A549 (cell line): ENCODE data around the gene SCYL1. TPM values are rescaled to one million over a fixed set of nuclear protein-coding genes. Genes with fewer than 3 reads are reported as not detected.

Experiments used
- ATAC-seq, 2 experiments: fragments of 200-7000 bp in 1 of 2; fragments of >200 bp in 1 of 2; cut with Nextera tagmentation in 1 of 2; cut with Tn5 transposase in 1 of 2; 3 replicates each; pipeline versions ENCODE4 v1.8.0 to v1.9.1; 2018 to 2020; ENCODE audit warnings: mild to moderate bottlenecking in 1 of 2, moderate library complexity in 1 of 2
- CTCF ChIA-PET: fragments of 300-600 bp; sonication (Branson Sonifier 250); formaldehyde crosslinking; extraction: SDS; loops from one replicate; lab custom pipeline; 2021; ENCODE audit warnings: antibody characterized with exemption, inconsistent platforms; lab: Yijun Ruan, JAX
- POLR2A ChIA-PET: fragments of 350-600 bp; formaldehyde crosslinking; extraction: SDS; loops from one replicate; lab custom pipeline; 2021; ENCODE audit warnings: antibody characterized with exemption, inconsistent platforms; lab: Yijun Ruan, JAX
- DNase-seq, 2 experiments: peaks; one replicate each; pipeline versions ENCODE4 v3.0.0 to v3.0.0-alpha.2; 2011 to 2016; ENCODE audit warnings: low read depth in 1 of 2, low spot score in 1 of 2
- FAIRE-seq: peaks from 2 replicates; lab custom pipeline; 2011; peaks lifted over from hg19 to GRCh38; lab: Jason Lieb, UNC
- H3K27ac ChIP-seq, 2 experiments: fragments of >200 bp; sonication (Bioruptor Twin); formaldehyde crosslinking; 3 replicates each; pipeline ENCODE4 v1.5.1; 2016 to 2017
- H3K4me1 ChIP-seq: fragments of >200 bp; sonication (Bioruptor Twin); formaldehyde crosslinking; 3 replicates; pipeline ENCODE4 v1.6.1; 2016
- H3K4me2 ChIP-seq: fragments of >200 bp; sonication (Bioruptor Twin); formaldehyde crosslinking; 3 replicates; pipeline ENCODE4 v1.6.1; 2016
- H3K4me3 ChIP-seq: fragments of >200 bp; sonication (Bioruptor Twin); formaldehyde crosslinking; 3 replicates; pipeline ENCODE4 v1.5.1; 2016
- H3K9me3 ChIP-seq: fragments of >200 bp; sonication (Bioruptor Twin); formaldehyde crosslinking; 3 replicates; pipeline ENCODE4 v1.6.1; 2016
- BHLHE40 ChIP-seq: IDR thresholded peaks from 2 replicates; pipeline ENCODE4 v1.6.1; 2012; ENCODE audit warnings: low read depth, low read length, inconsistent platforms
- CEBPB ChIP-seq, 2 experiments: fragments of >200 bp in 1 of 2; sonication (Bioruptor Twin) in 1 of 2; formaldehyde crosslinking in 1 of 2; IDR thresholded peaks; 2 replicates each; pipeline ENCODE4 v1.6.1; 2012 to 2016
- CHD2 ChIP-seq: fragments of 150-350 bp; IDR thresholded peaks from 2 replicates; pipeline ENCODE4 v1.6.1; 2014; ENCODE audit warnings: low read length; ENCODE audit not compliant: partially characterized antibody
- CHD4 ChIP-seq: fragments of 200-600 bp; sonication (generic); IDR thresholded peaks from 2 replicates; pipeline ENCODE4 v1.6.1; 2016; ENCODE audit warnings: antibody characterized with exemption, mild to moderate bottlenecking, borderline replicate concordance
- FOSB ChIP-seq: fragments of 250-450 bp; sonication (Bioruptor Pico); IDR thresholded peaks from 2 replicates; pipeline ENCODE4 v1.5.0; 2020; ENCODE audit warnings: mild to moderate bottlenecking, moderate library complexity
- HEYL ChIP-seq: fragments of 250-450 bp; sonication (Bioruptor Pico); IDR thresholded peaks from 2 replicates; pipeline ENCODE4 v1.8.0; 2021; ENCODE audit warnings: mild to moderate bottlenecking, moderate library complexity
- HOXB13 ChIP-seq: fragments of 250-450 bp; sonication (Bioruptor Pico); IDR thresholded peaks from 2 replicates; pipeline ENCODE4 v1.5.0; 2020; ENCODE audit warnings: low read depth, mild to moderate bottlenecking, moderate library complexity
- JUNB ChIP-seq: fragments of >200 bp; sonication (Bioruptor Twin); formaldehyde crosslinking; IDR thresholded peaks from 2 replicates; pipeline ENCODE4 v1.6.1; 2016
- KDM1A ChIP-seq: fragments of 200-600 bp; sonication (generic); IDR thresholded peaks from 2 replicates; pipeline ENCODE4 v1.6.1; 2016; ENCODE audit warnings: low read depth, mild to moderate bottlenecking
- NFE2L2 ChIP-seq: fragments of 150-350 bp; conservative IDR thresholded peaks from 2 replicates; pipeline ENCODE4 v1.6.1; 2014; ENCODE audit warnings: low read length
- NR3C1 ChIP-seq: fragments of >200 bp; sonication (Bioruptor Twin); formaldehyde crosslinking; IDR thresholded peaks from 3 replicates; pipeline ENCODE4 v1.6.1; 2017
- PHF8 ChIP-seq: fragments of 200-600 bp; sonication (generic); IDR thresholded peaks from 2 replicates; pipeline ENCODE4 v1.6.1; 2016; ENCODE audit warnings: low read depth, mild to moderate bottlenecking, antibody characterized with exemption, moderate library complexity, borderline replicate concordance
- POLR2AphosphoS2 ChIP-seq: conservative IDR thresholded peaks from 2 replicates; pipeline ENCODE4 v1.6.1; 2012; ENCODE audit warnings: low read length, improper control_type of control experiment, inconsistent platforms
- RFX5 ChIP-seq: fragments of 450-650 bp; IDR thresholded peaks from 2 replicates; pipeline ENCODE4 v1.7.1; 2014; ENCODE audit warnings: antibody characterized with exemption, mild to moderate bottlenecking, moderate library complexity
- SREBF2 ChIP-seq: fragments of 450-650 bp; IDR thresholded peaks from 2 replicates; pipeline ENCODE4 v1.6.1; 2014; ENCODE audit warnings: mild to moderate bottlenecking, moderate library complexity
- TP53 ChIP-seq: fragments of 250-450 bp; sonication (Bioruptor Pico); IDR thresholded peaks from 2 replicates; pipeline ENCODE4 v1.5.0; 2021; ENCODE audit warnings: mild to moderate bottlenecking, moderate library complexity
- WGBS: methylation state at CpG from one replicate; pipeline ENCODE4 v1.1.6; 2017; ENCODE audit errors: missing lambda C conversion rate; 5-methylcytosine and 5-hydroxymethylcytosine counted together
- polyA plus RNA-seq, 4 experiments: library from polyadenylated mRNA; depleted of rRNA in 3 of 4; stranded (reverse); fragments of >200 nt; fragmentation: RNase III in 1 of 4; extraction: RNeasy Plus Mini Kit Qiagen cat#74134 plus additional on column Dnase treatment in 1 of 4; gene quantifications; 2 replicates in 3 of 4; 3 replicates in 1 of 4; pipeline ENCODE4 v1.2.3, GENCODE V29; 2011 to 2017
- TF ChIP-seq, protein P1 (sequence below): fragments of >200 bp; sonication (Bioruptor Twin); formaldehyde crosslinking; IDR thresholded peaks from 2 replicates; pipeline ENCODE4 v1.6.1; 2016
- TF ChIP-seq, protein P2 (sequence below): fragments of >200 bp; sonication (Bioruptor Twin); formaldehyde crosslinking; IDR thresholded peaks from 3 replicates; pipeline ENCODE4 v1.6.1; 2016
- TF ChIP-seq, protein P3 (sequence below): IDR thresholded peaks from 2 replicates; pipeline ENCODE4 v1.6.1; 2012

The SCYL1 gene
- polyA plus RNA-seq, 2 of the 4 experiments (the other 2 are of a cell fraction), result 30.8 to 46.8 TPM

DNA sequence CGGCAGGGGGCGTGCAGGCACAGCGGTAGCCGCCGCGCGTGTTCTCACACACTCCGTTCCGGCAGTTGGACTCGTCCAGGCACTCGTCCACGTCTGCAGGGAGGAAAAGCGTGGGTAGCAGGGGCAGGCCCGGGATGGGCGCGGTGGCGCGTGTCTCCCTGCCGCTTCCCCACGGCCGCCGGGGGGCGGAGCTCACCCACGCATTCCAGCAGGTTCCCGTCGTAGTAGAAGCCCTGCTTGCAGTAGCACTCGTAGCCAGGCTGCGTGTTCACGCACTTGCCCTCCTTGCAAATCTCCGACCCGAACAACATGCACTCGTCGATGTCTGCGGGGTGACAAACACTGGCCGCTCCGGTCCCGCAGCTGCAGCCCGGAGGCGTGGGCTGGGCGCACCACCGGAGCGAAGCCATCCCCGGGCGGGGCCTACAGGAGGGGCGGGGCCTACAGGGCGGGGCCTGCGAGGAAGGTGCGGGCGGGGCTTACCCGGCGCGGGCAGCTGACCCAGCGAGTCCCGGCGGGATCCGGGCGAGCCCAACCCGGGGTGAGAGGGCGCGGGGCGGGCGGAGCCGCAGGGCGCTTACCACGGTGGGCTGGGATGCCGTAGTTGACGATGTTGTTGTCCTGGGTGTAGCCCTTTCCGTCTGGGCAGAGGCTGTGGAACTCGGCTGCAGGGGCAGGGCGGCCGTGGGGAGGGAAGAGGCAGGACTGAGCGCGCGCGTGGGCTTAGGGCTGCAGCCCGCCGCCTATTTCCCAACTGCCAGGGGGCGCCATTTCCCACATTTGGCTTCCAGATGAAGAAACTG, 15.6 kb downstream of the SCYL1 start (continued):
- TF ChIP-seq NR3C1 (no peak), FOSB (CRISPR knock-in tag) (no peak), CHD4 (no peak), NFE2L2 (no peak), JUNB (no peak), CEBPB (IDR thresholded peaks at IDR 0.05) (peak; percentile 15 to 65; a peak in 1 of 4 replicates), RFX5 (no peak), POLR2AphosphoS2 (no peak), TP53 (CRISPR knock-in tag) (no peak)

DNA sequence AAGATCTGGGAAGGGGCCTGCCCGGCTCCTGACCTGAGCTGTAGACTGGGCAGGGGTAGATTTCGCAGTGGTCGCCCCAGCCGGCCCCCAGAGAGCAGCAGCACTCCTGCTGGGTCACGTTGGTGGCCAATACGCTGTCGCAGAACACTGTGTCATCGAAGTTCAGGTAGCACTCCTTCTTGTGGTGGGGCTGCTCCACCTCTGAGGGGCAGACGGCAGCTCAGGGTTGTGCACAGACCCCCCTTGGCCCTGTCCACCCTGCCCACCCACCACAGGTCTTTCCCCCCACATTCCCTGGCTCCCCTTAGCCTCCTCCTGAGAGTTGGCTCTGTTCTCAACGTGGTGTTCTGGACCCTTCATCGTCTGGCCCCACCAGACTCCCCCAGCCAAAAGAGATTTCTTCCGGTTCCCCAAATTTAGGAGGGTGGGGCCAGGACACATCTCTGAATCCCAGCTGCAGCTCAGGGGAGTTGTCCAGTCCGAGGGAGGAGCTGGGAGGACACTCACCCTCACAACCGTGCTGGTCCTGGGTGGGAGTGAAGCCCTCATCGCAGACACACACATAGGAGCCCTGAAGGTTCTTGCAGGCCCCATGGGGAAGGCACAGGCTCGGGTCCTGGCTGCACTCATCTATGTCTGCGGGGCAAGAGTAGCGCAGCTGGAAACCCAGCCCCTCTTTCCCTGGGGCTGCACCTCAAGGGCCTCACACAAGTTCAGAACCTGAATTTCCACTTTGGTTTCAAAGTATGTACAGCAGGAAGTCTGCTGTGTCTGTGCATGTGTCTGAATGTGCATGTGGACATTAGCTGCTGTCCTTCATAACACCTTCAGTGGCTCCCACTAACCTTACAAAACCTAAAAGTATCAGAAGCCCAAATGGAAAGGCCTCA, 16.5 kb downstream of the SCYL1 start:
- no peak for FAIRE-seq
- no peaks in the 10 kb centered on the region for H3K9me3 ChIP-seq
- TF ChIP-seq KDM1A, result no peak
- TF ChIP-seq SREBF2, result no peak
- TF ChIP-seq, protein P1, sequence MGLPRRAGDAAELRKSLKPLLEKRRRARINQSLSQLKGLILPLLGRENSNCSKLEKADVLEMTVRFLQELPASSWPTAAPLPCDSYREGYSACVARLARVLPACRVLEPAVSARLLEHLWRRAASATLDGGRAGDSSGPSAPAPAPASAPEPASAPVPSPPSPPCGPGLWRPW, result no peak
- TF ChIP-seq, protein P2, sequence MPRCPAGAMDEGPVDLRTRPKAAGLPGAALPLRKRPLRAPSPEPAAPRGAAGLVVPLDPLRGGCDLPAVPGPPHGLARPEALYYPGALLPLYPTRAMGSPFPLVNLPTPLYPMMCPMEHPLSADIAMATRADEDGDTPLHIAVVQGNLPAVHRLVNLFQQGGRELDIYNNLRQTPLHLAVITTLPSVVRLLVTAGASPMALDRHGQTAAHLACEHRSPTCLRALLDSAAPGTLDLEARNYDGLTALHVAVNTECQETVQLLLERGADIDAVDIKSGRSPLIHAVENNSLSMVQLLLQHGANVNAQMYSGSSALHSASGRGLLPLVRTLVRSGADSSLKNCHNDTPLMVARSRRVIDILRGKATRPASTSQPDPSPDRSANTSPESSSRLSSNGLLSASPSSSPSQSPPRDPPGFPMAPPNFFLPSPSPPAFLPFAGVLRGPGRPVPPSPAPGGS, result no peak
- no peak for TF ChIP-seq HOXB13
- no peak for TF ChIP-seq CHD2
- no peak for TF ChIP-seq CHD4
- TF ChIP-seq, all 56 proteins: peak for 0
- ATAC-seq (peak in 1 of 2 experiments; percentile 2; a peak in 4 of 6 replicates), DNase-seq (no peak)
- ChIA-PET CTCF (interaction anchor here (0.6 to 15.3 kb wide), 31 partner anchors 8 to 320 kb away, joined by 3 to 393 read pairs (median 5); partner anchors contain the start of genes EHBP1L1, FAM89B, KCNK7 and LTBP3), POLR2A (interaction anchor here (0.7 to 4.5 kb wide), 4 partner anchors 8 to 29 kb away, joined by 3 to 23 read pairs (median 5); partner anchors contain the start of gene ZNRD2)
- 67% methylated on average over 14 of the region's 18 CpGs for WGBS
- Histone ChIP-seq H3K4me3 (peak overlapping the region; percentile 32; the same call in 1 of the 3 replicates), H3K27ac (peak overlapping the region; percentile 66 to 88; a peak in 5 of 6 replicates), H3K4me2 (peak overlapping the region; percentile 73), H3K4me1 (peaks cover 10% of the 10 kb centered on the region)

DNA sequence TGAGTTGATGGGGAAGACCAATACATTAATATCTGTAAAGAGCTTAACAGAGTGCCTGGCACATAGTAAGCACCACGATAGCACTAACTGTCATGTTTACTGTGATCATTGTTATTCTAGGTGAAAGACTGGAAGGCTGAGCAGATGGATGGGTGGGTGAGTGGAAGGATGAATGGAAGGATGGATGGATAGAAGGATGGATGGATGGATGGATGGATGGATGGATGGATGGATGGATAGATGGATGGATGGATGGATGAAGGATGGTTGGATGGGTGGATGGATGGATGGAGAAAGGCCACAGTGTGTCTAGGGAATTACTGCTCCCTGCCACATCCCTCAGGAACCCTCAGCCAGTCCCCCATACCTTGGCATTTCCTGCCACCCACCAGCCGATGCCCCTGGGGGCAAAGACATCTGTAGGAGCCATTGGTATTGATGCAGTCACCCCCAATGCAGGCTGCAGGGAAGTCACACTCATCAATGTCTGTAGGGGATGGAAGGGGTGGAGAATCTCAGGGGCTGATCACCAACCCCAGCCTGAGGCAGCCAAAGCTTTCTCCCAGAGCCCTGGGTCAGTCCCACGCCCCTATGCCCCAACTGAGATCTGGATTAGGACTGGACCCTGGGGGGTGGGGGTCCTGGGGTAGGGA, 18.0 kb downstream of the SCYL1 start:
- 72% methylated on average over 3 of the region's 3 CpGs for WGBS
- DNase-seq, result no peak
- CTCF ChIA-PET, result interaction anchor here (0.6 to 15.3 kb wide), 8 partner anchors 11 to 318 kb away, joined by 3 to 393 read pairs (median 38); partner anchors contain the start of genes FAM89B, LTBP3, SCYL1 and ZNRD2
- TF ChIP-seq, protein P2, result no peak
- TF ChIP-seq HEYL (CRISPR knock-in tag) (no peak), PHF8 (no peak), BHLHE40 (no peak)
- TF ChIP-seq, protein P3, sequence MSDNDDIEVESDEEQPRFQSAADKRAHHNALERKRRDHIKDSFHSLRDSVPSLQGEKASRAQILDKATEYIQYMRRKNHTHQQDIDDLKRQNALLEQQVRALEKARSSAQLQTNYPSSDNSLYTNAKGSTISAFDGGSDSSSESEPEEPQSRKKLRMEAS, result no peak
- TF ChIP-seq, all 56 proteins: peak for 0
- Histone ChIP-seq H3K9me3 (no peaks in the 10 kb centered on the region), H3K27ac (no peak overlapping the region), H3K4me1 (peaks cover 10% of the 10 kb centered on the region), H3K4me3 (no peak overlapping the region), H3K4me2 (no peak overlapping the region)
- POLR2A ChIA-PET, result interaction anchor here (4.5 kb wide), 1 partner anchor 28 kb away, joined by 23 read pairs; the partner anchor contains the start of gene ZNRD2
- ATAC-seq (no peak), FAIRE-seq (no peak)
